Activated CD4-positive, alpha-beta T cell treated with anti-CD3 and anti-CD28 coated beads, Interleukin-2, Interleukin-6, amounts not matched to agents 100 ng/mL and 50 ng/mL, durations not matched to agents 16 hours and 8 hours (primary cell): ENCODE data around the gene SMAD6.
"Not testable (repeated sequence)": the region's sequence is repeated elsewhere in the genome, so short reads cannot be mapped to it uniquely, and the experiment has no call there.

Source experiments
- DNase-seq: peaks from one replicate; pipeline ENCODE4 v3.0.0-alpha.2; 2020

Gene SMAD6

DNA sequence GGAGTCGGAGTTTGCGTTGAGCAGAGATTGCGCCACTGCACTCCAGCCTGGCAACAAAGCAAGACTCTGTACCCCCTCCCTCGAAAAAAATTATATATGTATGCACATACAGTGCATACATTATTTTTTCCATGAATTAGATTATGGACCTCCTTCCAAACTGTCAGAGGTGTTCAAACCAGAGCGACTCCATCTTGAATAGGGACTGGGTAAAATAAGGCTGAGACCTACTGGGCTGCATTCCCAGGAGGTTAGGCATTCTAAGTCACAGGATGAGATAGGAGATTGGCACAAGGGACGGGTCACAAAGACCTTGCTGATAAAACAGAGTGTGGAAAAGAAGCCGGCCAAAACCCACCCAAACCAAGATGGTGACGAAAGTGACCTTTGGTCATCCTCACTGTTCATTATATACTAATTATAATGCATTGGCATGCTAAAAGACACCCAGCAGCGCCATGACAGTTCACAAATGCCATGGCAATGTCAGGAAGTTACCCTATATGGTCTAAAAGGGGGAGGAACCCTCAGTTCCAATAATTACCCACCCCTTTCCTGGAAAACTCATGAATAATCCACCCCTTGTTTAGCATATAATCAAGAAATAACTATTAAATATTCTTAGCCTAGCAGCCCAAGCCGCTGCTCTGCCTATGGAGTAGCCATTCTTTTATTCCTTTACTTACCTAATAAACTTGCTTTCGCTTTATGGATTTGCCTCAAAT lies 126.9 kb downstream of the SMAD6 start:
- DNase-seq: not testable (repeated sequence)

DNA sequence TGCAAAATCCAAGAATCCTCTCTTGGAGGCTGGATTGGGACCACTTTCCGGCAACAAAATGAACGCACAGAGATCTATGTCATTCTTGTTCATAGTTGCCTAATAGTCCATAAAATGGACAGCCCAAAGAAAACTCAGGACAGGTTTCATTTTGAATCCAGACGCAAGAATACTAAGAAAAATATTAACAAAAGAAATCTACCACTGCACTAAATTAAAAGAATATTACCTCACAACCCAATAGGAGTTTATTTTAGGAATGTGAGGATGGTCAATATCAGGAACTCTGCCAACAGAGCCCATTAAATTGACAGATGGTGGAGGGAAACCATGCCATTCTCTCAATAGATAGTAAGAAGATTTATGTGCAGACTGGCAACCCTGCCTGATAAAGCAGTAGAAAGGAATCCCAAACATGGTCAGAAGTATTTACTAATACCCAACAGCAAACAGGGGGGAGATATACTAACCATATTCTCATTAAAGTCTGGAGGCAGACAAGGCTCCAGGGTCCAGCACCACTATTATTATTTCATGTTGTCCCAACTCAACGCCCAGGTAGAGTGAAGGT lies 127.6 kb downstream of the SMAD6 start:
- no peak for DNase-seq

DNA sequence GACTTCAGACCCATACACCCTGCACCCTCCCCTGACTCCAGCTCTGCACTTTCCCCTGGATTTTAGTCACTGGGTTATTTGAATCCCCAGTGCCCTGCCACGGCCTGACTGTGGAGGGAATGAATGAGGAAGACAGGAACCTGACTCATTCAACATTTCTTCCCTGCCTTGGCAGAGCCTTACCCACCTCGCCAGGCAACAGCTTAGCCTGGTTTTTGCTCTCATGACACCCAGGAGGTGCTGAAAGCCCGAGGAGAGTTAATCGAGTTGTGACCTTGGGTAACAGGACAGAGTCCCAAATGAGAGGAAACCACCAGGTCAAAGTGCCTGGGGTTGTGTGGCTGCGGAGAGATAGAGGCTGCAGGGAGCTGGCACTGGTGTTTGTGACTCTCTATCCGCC lies 128.3 kb downstream of the SMAD6 start:
- no peak for DNase-seq

DNA sequence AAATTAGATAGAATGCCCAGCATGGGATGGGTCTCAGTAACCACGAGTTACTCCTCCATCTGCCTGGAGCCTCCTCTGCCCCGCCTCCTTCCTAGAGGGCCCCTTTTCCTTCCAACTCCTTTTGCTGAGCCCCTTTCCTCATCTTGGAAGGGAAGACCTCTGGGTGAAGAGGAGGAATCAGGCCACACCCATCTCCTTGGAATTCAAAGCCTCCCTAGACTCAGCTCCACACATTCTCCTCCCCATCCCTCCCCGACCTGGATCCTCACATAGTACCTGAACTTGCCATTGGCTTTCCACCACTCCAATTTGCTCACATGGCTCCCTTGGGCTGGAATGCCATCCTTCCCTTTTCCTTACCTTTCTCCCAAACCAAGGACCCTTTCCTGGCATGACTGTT lies 128.8 kb downstream of the SMAD6 start:
- no peak for DNase-seq

DNA sequence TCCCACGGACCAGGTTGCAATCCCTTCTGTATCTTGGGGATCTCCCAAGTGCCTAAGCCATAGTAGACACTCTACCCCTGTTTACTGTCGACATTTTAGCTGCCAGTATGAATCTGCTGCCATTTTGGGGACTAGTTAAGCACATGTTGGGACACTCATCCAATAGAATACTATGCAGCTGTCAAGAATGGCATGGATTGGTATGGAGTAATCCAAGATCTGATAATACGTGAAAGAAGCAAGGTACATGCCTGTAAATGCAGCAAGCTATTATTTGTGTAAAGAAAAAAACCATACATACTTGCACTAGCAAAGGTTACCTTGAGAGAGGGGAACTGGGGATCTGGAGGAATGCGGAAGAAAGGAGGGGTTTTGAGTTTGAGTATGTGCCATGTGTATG lies 129.3 kb downstream of the SMAD6 start:
- no peak for DNase-seq

DNA sequence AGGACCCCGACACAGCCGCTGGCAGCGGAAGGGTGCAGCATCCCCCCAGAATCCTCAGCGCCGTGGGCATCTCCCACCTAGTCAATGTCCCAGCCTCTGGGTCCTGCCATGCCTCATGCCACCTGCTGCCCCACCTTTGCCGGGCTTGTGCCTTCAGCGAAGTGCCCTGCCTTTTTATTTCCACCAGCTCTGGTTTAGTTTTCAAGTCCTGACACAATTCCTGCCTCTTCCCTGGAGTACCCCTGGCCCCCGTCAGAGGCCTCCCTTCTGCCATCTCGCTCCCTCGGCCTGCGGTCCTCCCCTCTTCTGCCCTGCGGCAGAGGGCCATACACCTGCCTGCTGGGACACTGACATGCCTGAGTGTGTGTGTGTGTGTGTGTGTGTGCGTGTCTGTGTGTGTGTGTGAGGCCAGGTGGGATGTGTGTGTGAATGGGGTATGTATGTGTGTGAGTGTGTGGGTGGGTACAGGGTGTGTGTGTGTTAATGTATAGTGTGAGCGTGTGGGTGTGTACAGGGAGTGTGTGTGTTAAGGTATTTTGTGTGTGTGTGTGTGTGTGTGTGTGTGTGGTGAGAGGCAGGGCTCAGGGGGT lies 129.9 kb downstream of the SMAD6 start:
- DNase-seq: no peak
